SU-DHL-6 (cell line): ENCODE data around the gene CADM1.

Experiments
- H2AFZ ChIP-seq: fragments of 200-600 bp; sonication (generic); 2 replicates; pipeline ENCODE4 v1.6.1; 2014; ENCODE audit warnings: low read depth, mild to moderate bottlenecking, moderate library complexity, mixed read lengths, antibody characterized with exemption, low read length; ENCODE audit not compliant: severe bottlenecking
- H3F3A ChIP-seq: fragments of 200-600 bp; shearing (Covaris generic); 2 replicates; pipeline ENCODE4 v1.6.0; 2016; ENCODE audit warnings: antibody characterized with exemption, mild to moderate bottlenecking; ENCODE audit not compliant: insufficient read depth
- H3K27ac ChIP-seq: fragments of 200-600 bp; sonication (generic); 2 replicates; pipeline ENCODE4 v1.5.1; 2016; ENCODE audit warnings: low read depth, mild to moderate bottlenecking, low read length, moderate library complexity, mixed read lengths
- H3K27me3 ChIP-seq: fragments of 200-600 bp; sonication (generic), shearing (Covaris generic); 2 replicates; pipeline ENCODE4 v1.6.0; 2014; ENCODE audit warnings: mild to moderate bottlenecking, low read length
- H3K36me3 ChIP-seq: fragments of 200-600 bp; sonication (generic); 2 replicates; pipeline ENCODE4 v1.6.1; 2014; ENCODE audit warnings: mild to moderate bottlenecking, low read length, mixed read lengths
- H3K4me2 ChIP-seq: fragments of 300-600, 200-600 bp; shearing (Covaris generic), sonication (generic); 2 replicates; pipeline ENCODE4 v1.6.0; 2014; ENCODE audit warnings: low read length, low read depth, mild to moderate bottlenecking; ENCODE audit not compliant: poor library complexity, severe bottlenecking
- H3K4me3 ChIP-seq: fragments of 200-600 bp; sonication (generic); 2 replicates; pipeline ENCODE4 v1.5.1; 2014; ENCODE audit warnings: antibody characterized with exemption, low read length, mild to moderate bottlenecking, mixed read lengths; ENCODE audit not compliant: insufficient read depth, poor library complexity, severe bottlenecking
- H3K79me2 ChIP-seq: fragments of 200-600 bp; sonication (generic); 2 replicates; pipeline ENCODE4 v1.6.1; 2014; ENCODE audit warnings: mild to moderate bottlenecking, low read length, moderate library complexity; ENCODE audit not compliant: insufficient read depth
- H3K9ac ChIP-seq: fragments of 200-600 bp; sonication (generic); 2 replicates; pipeline ENCODE4 v1.7.0; 2014; ENCODE audit warnings: mild to moderate bottlenecking, low read length
- H3K9me2 ChIP-seq: fragments of 200-600 bp; sonication (generic); replicated peaks from 2 replicates; pipeline ENCODE4 v1.6.1; 2014; ENCODE audit warnings: low read length; ENCODE audit not compliant: insufficient read depth
- H3K9me3 ChIP-seq: fragments of 200-600 bp; sonication (generic); 2 replicates; pipeline ENCODE4 v1.6.1; 2014; ENCODE audit warnings: low read length, mixed read lengths; ENCODE audit not compliant: insufficient read depth
- H4K20me1 ChIP-seq: fragments of 200-600 bp; sonication (generic); 2 replicates; pipeline ENCODE4 v1.6.1; 2014; ENCODE audit warnings: low read depth, mild to moderate bottlenecking, antibody characterized with exemption, low read length, moderate library complexity, mixed read lengths
- CTCF ChIP-seq: fragments of 200-600 bp; sonication (generic); IDR thresholded peaks from one replicate; pipeline ENCODE4 v1.5.1; 2017; ENCODE audit warnings: antibody characterized with exemption, mild to moderate bottlenecking, low read length, moderate library complexity; ENCODE audit not compliant: insufficient read depth, poor library complexity, severe bottlenecking
- EZH2phosphoT487 ChIP-seq: fragments of 200-600 bp; sonication (generic), shearing (Covaris generic); conservative IDR thresholded peaks from 2 replicates; pipeline ENCODE4 v1.6.1; 2018; ENCODE audit warnings: mild to moderate bottlenecking, antibody characterized with exemption, low read length, moderate library complexity, mixed read lengths

Gene CADM1

GRCh38 chr11:115378557-115378956, 125.7 kb downstream of the CADM1 start:
- Histone ChIP-seq H3K9me3 (no peaks in the 10 kb centered on the region), H3K27me3 (no peaks in the 10 kb centered on the region), H3F3A (no peaks in the 10 kb centered on the region), H3K4me3 (no peak overlapping the region), H2AFZ (no peak overlapping the region), H3K27ac (no peak overlapping the region), H4K20me1 (no peaks in the 10 kb centered on the region), H3K36me3 (no peaks in the 10 kb centered on the region), H3K4me2 (no peak overlapping the region), H3K9ac (no peak overlapping the region), H3K79me2 (no peaks in the 10 kb centered on the region), H3K9me2 (no peaks in the 10 kb centered on the region)
- TF ChIP-seq EZH2phosphoT487, result no peak
- no peak for TF ChIP-seq CTCF

- no peak overlapping the region for H3K4me2 ChIP-seq
- no peak overlapping the region for H3K27ac ChIP-seq
- no peaks in the 10 kb centered on the region for H3F3A ChIP-seq
- no peaks in the 10 kb centered on the region for H3K27me3 ChIP-seq
- TF ChIP-seq CTCF (no peak), EZH2phosphoT487 (no peak)
- no peak overlapping the region for H3K4me3 ChIP-seq
- no peaks in the 10 kb centered on the region for H3K79me2 ChIP-seq
- H3K36me3 ChIP-seq, result no peaks in the 10 kb centered on the region
- no peak overlapping the region for H2AFZ ChIP-seq
- no peak overlapping the region for H3K9ac ChIP-seq
- H4K20me1 ChIP-seq, result no peaks in the 10 kb centered on the region
- no peaks in the 10 kb centered on the region for H3K9me3 ChIP-seq
- no peaks in the 10 kb centered on the region for H3K9me2 ChIP-seq
Measured at GRCh38 chr11:115377882-115378296, 126.3 kb downstream of the CADM1 start.

GRCh38 chr11:115368616-115369015, 135.6 kb downstream of the CADM1 start:
- Histone ChIP-seq H3K79me2 (no peaks in the 10 kb centered on the region), H3K4me3 (no peak overlapping the region), H3F3A (no peaks in the 10 kb centered on the region), H3K4me2 (no peak overlapping the region), H3K9me3 (no peaks in the 10 kb centered on the region), H3K27ac (no peak overlapping the region), H3K36me3 (no peaks in the 10 kb centered on the region), H3K9me2 (no peaks in the 10 kb centered on the region), H3K9ac (no peak overlapping the region), H2AFZ (no peak overlapping the region), H4K20me1 (no peaks in the 10 kb centered on the region), H3K27me3 (no peaks in the 10 kb centered on the region)
- TF ChIP-seq EZH2phosphoT487 (no peak), CTCF (no peak)

GRCh38 chr11:115366826-115367225, 137.4 kb downstream of the CADM1 start:
- Histone ChIP-seq H3K9me3 (no peaks in the 10 kb centered on the region), H3K36me3 (no peaks in the 10 kb centered on the region), H4K20me1 (no peaks in the 10 kb centered on the region), H3K27me3 (no peaks in the 10 kb centered on the region), H2AFZ (no peak overlapping the region), H3K9ac (no peak overlapping the region), H3K4me3 (no peak overlapping the region), H3K9me2 (no peaks in the 10 kb centered on the region), H3F3A (no peaks in the 10 kb centered on the region), H3K79me2 (no peaks in the 10 kb centered on the region), H3K4me2 (no peak overlapping the region), H3K27ac (no peak overlapping the region)
- TF ChIP-seq EZH2phosphoT487 (no peak), CTCF (no peak)
